GM12865 (cell line): ENCODE results near the gene STX16.

Experiments used
- DNase-seq: peaks from one replicate; pipeline ENCODE4 v3.0.0; 2010; ENCODE audit warnings: low read depth
- H3K4me3 ChIP-seq: 2 replicates; pipeline ENCODE4 v1.5.1; 2011; ENCODE audit warnings: mild to moderate bottlenecking, low read depth, low read length, control low read depth
- TF ChIP-seq, protein P1 (sequence below): IDR thresholded peaks from 2 replicates; pipeline ENCODE4 v1.5.1; 2011; ENCODE audit warnings: low read length, control low read depth, low read depth, inconsistent platforms; ENCODE audit not compliant: insufficient read depth; ENCODE audit errors: missing control alignments

Gene STX16

DNA sequence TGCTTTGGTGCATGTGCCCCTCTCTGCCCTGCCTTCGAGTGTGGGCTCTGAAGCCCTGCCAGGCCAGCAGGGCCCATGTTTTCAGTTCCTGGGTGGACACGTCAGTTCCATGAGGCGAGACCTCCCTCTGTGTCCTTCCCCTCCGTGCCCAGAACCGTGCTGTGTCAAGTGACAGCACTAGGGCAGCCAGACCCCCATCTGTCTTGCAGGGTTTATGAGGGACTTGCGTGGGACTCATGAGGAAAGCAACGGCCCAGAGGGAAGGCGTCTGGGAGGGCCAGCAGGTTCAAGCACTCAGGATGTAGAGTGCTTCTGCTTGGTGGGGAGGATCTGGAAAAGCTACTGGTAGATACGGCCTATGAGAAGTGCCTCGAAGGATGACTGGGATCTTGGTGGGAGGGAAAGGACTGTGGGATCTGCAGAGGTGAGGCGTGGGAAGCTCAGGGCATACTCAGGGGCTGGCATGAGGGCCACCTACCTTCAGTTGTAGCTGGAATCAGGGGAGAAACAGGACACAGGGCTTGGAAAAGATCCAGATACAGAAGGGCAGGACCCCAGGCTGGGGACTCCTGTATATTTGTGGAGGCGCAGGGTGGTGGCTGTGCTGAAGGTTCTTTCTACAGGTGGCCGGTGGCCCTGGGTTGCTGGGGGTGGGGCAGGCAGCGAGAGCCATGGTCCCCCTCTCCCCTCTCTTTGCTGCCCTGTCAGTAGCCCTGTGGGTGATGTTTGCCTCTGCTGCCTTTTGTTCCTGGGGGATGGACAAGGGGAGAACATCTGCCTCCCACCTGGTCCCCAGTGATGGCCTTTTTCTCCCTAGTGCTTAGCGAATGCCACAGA, 47.0 kb downstream of the STX16 start:
- DNase-seq = no peak
- TF ChIP-seq, protein P1, sequence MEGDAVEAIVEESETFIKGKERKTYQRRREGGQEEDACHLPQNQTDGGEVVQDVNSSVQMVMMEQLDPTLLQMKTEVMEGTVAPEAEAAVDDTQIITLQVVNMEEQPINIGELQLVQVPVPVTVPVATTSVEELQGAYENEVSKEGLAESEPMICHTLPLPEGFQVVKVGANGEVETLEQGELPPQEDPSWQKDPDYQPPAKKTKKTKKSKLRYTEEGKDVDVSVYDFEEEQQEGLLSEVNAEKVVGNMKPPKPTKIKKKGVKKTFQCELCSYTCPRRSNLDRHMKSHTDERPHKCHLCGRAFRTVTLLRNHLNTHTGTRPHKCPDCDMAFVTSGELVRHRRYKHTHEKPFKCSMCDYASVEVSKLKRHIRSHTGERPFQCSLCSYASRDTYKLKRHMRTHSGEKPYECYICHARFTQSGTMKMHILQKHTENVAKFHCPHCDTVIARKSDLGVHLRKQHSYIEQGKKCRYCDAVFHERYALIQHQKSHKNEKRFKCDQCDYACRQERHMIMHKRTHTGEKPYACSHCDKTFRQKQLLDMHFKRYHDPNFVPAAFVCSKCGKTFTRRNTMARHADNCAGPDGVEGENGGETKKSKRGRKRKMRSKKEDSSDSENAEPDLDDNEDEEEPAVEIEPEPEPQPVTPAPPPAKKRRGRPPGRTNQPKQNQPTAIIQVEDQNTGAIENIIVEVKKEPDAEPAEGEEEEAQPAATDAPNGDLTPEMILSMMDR = no peak
- no peak overlapping the region for H3K4me3 ChIP-seq

- TF ChIP-seq, protein P1 = no peak
- H3K4me3 ChIP-seq = no peak overlapping the region
- no peak for DNase-seq
These were observed 47.9 kb downstream of the STX16 start for GRCh38 chr20:58698741-58699622.

- H3K4me3 ChIP-seq = no peak overlapping the region
- no peak for DNase-seq
- TF ChIP-seq, protein P1 = no peak
These were observed 48.6 kb downstream of the STX16 start for GRCh38 chr20:58699623-58700107.

- no peak overlapping the region for H3K4me3 ChIP-seq
- DNase-seq = no peak
- TF ChIP-seq, protein P1 = no peak
These were observed 49.2 kb downstream of the STX16 start for GRCh38 chr20:58700121-58700821.

DNA sequence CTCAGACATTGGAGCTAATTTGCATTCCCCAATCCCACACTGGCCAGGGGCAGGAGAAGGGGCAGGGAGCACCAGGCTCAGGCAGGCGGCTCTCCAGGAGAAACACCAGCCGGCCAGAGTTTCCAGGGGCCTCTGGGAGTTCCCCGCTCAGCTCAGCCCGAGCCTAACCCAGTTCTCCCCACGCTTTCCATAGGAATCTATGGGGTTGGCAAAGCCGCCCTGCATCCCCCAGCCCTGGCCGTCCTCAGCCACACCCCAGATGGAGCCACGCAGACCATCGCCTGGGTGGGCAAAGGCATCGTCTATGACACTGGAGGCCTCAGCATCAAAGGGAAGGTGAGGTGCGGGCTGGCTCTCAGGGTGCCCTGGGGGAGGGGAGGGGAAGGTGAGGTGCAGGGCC, 49.7 kb downstream of the STX16 start:
- TF ChIP-seq, protein P1 = no peak
- H3K4me3 ChIP-seq = no peak overlapping the region
- DNase-seq = no peak

DNA sequence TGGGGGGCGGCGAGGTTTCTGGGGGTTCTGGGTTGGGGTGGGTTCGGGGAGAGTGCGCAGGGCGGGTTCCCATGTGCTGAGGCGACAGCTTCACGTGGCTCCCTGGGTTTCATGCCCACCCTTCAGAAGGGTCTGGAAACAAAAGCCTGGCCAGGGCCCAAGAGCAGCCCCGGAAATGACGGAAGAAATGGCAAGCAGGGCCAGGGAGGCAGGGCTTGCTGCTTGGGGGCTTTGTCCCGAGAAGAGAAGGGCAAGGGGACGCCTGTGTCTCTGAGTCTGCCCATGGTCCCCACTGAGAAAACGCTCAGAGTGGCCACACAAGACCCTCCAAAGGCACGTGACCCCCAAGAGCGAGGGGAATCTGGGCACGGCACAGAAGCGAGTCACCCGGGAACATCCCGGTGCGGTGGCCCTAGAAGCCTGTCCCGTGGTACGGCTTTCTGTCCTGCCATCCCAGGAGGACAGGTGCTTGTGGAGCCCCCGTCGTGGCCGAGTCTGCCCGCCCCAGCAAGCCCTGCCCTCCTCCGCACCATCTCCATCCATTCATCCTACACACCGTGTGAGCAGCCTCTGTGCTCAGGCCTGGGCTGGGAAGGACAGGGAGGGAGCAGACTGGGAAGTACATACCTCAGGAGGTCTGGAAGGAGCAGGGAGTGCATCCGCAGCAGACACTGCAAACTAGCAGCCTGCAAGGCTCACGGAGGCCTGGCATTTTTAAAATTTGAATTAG, 50.5 kb downstream of the STX16 start:
- no peak for DNase-seq
- TF ChIP-seq, protein P1 = no peak
- no peak overlapping the region for H3K4me3 ChIP-seq
